Stimulated activated CD8-positive, alpha-beta memory T cell treated with anti-CD3 and anti-CD28 coated beads, Interleukin-7, amount 100 ng/mL, for 24 hours (primary cell): ENCODE data around the gene SDC1.
"Not testable (repeated sequence)": the region's sequence is repeated elsewhere in the genome, so short reads cannot be mapped to it uniquely, and the experiment has no call there.

Source experiments
- DNase-seq: peaks from one replicate; pipeline ENCODE4 v3.0.0-alpha.2; 2020; ENCODE audit warnings: low read depth

The SDC1 gene

DNA sequence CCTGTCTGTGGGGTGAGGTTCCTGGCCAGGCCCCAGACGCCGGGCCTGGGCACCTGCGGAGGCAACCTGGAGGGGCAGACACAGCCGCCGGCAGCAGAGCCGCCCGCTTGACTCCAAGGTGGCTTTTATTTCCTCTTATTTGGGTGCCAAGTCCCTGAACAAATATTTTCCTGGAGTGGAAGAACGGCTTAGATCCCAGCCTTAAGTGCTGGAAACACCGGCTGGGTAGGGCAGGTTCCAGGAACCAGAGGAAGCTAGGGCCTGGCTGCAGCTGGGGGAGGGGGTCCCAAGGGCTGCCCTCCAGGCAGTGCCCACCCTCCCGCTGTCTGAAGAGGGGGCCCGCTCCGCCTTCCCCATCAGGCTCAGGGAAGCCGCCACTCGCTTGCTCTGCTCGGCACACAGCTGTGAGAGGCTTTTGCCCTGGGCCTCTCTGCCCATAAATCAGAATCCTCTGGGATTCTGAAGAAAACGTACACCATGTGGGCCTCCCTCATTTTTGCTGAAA, 28.2 kb downstream of the SDC1 start:
- DNase-seq: no peak

DNA sequence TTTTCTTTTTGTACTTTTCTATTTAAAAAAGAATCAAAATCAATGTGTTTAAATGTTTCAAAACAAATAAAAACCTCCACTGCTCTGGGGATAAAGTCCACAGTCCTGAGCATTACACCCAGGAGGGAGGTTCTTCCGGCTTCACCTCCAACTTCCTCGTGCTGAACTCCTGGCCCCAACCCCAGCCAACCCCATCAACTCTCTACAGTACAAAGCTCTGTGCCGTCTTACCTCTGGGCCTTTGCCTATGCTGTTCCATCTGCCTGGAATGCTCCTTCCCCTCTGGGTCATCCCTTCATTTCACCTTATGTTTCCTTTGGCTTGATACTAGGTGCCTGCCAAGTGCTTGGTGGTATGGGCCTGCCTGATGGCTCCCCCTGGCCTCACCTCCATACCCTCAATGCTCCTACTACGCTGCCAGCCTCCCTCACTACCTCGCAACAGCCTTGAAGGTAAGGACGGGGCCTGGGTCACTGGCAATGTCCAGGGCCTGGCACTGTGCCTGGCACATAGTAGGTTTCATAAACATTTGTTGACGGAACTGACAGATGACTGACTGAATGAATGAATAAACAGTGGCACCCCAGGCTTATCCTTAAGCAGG, 28.8 kb downstream of the SDC1 start:
- DNase-seq: no peak

DNA sequence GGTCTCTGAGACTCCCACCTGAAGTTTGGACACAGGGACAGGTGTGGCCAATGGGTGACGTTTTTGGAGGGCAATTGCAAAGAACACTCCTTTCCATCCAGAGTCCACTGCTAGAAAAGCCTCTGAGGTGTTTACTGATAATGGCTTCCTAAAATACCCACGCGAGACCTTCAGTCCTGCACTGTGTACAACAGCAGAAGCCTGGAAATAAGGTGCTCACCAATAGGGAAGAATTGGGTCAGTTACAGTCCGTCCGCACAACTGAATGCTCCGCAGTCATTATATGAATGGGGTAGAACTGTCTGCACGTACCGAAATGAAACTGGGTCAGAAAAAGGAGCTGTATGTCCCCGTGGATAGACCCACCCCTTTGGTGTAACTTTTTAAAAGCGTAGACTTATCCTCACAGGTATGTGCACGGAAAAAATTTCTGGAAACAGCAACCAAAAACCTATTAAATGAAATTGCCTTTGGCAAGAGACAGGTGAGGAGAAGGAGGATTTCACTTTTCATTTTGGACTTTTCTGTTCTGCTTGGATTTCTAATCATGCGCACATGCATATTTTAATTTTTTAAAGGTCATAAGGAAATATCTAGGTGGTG, 29.4 kb downstream of the SDC1 start:
- DNase-seq: no peak

DNA sequence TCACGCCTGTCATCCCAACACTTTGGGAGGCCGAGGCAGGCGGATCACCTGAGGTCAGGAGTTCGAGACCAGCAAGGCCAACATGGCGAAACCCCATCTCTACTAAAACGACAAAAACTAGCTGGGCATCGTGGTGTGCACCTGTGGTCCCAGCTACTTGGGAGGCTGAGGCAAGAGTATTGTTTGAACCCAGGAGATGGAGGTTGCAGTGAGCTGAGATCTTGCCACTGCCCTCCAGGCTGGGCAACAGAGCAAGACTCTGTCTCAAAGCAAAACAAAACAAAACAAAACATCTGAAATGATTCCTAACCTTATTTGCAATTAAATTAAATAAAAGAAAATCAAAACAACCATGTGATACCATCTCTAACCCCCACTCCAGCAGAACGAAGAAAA, 29.9 kb downstream of the SDC1 start:
- not testable (repeated sequence) for DNase-seq

DNA sequence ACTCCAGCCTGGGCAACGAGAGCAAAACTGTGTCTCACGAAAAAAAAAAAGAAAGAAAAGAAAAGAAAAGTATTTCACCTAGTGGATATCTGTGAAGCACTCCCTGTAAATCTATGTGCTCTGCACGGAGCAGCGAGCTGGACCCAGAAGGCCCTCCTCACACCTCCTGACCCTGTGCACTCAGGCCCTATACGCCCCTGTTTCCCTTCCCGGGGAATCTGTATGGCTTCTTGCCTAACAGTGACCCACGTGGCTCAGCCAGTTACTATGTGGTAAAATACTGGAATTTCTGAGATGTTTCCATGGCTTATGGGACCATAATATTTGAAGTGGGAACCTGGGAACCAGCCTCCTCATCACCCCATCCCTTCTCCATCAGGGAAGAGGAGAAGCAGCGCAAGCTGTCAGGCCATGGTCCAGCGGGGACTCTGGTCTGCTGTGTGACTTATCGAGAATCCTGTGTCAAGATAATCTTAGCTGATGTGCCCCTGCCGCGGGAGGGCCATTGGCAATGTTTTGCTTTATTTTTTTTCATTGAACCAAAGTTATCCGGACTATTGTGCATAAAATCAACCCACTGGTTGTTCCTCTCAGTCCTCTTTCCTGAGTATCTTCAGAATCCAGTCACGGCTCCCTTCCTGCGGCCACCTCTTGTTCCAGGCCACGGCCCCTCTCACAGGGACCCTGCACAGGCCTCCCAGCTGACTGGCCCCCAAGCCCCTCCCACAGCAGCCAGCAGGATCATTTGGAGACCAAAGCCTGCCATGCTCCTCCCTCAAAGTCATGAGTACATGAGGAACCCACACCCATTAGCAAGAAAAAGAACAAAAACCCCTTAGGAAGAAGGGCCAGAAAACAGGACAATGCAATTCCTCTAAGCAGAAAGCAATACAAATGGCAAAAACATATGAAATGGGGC, 30.6 kb downstream of the SDC1 start:
- DNase-seq: no peak

DNA sequence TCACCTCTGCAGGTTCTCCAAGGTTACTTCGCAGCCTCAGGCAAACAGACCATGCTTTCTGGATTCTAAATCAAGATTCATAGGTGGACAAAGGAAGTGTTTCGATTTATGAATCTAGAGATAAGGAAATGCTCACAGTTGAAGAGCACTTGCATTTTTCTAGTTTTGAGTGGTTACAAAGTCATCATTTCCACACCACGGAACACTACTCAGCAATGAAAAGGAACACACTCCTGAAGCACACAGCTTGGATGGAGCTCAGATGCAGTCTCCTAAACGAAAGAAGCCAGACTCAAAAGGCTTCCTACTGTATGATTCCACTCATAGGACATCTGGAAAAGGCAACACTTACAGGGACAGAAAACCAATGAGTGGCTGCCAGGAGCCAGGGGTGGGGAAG, 31.7 kb downstream of the SDC1 start:
- no peak for DNase-seq

DNA sequence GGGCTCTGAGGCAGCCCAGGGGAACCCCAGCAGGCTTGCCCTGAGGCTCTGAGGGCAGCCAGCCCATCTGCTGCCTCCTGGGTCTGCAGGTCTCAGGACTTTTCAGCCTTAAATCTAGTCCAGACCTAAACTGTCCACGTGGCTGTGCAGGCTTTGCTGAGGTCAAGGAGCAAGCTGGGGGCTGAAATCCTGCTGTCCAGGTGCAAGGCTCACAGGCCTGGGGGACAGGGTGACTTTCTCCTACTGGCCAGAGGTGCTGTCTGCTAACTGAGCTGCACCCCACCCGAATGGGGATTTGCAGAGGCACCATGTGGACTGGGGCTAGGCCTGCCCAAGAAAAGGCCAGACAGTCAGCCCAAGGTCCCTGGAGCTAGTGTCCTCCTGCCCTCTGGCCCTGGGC, 32.1 kb downstream of the SDC1 start:
- no peak for DNase-seq

DNA sequence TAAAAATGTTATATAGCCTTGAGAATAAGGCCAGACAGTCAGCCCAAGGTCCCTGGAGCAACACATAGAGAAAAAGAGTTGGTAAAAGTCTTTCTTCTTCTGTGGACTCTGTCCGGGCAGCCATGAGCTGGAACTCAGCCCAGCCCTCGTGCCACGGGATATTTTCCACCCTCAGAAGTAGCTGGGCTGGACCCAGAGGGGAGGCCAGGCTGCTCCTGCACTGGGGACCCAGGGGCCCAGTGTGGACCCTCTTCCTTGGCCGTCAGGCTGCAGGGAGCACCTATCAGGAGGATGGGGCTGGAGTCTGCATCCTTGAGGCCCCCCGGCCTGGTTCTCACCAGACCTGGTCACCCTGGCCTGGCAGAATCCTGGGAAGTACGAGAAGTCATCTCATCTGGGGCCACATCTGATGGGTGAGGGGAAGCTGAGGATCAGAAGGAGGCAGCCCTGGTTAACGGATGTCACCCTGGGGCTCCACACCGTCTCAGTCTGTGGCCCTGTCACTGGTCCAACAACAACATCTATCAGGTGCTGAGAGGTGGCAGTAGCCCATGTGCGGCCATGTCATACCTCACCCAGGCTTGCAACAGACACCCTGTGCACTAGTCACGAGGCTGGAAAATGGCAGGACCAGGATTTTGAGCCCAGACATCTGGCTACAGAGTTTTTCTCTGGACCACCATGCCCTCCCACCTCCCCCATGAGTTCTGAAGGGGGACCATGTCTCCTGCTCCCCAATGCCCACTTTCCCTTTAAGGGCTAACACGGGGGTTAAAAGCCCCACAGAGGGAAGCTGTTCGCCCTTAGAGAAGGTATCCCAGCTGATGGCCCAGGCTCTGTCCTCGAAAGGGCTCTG, 33.0 kb downstream of the SDC1 start:
- DNase-seq: no peak

DNA sequence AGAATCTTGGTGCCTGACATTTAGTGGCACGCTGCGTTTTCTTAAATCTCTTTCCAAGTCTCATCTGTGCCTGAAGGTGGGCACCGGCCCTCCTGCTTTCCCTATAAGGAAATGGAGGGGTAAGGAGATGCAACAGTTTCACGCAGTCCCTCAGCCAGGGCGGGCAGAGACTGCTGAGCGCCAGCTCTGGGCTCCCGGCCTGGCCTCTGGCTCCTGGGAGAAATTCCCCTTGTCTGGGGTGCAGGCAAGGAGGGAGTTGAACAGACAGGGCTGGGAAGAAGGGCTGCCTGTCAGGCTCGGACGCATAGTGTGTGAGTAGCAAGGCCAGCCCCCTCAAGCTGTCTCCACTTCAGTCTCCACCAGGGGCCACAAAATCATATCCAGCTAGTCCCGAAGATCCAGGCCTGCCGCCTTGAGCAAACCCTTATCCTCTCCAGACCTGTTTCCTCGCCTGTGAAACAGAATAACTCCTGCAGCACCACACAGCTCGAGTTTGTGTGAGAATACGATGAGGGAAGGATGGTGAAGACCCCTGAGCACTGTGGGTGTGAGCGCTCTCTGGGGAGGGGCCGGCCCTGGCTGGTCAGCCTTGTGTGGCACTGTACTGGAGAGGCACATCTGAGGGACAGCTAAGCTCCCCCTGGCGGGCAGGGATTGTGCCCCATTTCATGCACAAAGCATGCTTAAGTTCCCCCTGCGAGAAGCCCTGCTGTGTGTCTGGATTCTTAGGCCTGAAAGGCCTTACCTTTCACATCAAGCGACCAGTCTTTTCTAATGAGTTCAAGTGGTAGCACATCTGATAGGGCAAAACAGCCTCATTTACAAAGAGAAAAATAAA, 33.8 kb downstream of the SDC1 start:
- DNase-seq: no peak

DNA sequence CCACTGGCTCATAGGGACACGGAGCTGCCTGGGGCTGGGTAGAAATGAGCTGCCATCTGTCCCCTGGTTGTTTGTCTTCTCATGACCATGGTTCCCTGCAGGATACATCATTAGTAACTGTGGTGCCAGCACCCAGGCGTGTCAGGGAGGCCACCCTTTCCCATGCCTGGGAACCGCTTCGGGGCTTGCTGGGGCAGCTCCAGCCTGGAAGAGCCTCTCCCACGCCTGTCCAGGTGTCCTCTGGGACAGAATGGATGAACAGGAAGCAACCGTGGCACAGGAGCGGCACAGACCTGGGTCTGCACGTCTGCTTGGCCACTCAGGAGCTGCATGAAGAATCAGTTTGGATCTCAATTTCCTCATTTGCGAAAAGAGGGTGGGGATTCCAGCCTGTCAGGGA, 34.8 kb downstream of the SDC1 start:
- DNase-seq: no peak

DNA sequence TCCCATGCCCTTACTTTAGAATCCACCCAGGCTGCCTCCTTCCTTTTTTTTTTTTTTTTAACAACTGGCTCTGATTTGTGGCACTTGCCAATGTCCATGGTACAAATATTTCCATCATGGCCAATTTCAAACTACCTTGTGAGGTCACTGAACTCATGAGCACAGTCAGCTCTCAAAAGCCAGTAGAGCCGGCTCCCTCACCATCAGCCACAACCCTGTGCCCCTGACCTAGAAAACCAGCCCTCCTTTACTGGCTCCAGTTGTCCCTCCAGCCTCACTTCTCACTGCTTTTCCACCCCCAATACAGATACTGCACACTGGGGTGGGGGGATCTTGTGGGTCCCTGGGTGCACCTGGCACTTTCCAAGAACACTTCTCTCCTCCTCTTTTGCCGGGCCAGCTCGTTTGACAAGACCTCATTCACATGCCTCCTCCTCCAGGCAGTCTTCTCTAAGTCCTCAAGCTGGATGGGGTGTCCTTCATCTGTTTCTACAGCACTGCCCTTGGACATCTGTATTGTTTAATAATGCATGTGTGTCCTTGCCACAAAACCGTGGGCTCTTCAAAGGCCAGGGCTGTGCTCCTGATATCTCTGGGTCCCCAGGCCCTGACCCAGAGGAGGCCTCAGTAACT, 35.5 kb downstream of the SDC1 start:
- DNase-seq: no peak

DNA sequence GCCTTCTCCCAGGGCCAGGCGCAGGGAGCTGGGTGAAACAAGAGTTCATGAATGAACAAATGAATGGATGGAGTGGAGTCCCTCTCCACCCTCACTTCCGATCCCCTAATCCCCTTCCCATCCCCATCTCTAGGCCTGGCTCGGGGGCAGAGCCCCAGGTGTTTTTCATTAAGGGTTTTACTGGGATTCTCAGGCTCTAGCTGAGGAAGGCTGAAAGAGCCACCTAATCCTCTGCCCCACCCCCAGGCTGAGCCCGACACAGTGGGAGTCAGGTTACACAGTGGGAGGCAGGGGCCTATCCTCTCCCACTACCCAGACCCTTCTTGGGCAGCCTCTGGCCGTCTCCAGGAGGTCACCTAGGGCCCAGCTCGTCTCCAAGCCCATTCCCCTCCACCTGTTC, 36.1 kb downstream of the SDC1 start:
- no peak for DNase-seq

DNA sequence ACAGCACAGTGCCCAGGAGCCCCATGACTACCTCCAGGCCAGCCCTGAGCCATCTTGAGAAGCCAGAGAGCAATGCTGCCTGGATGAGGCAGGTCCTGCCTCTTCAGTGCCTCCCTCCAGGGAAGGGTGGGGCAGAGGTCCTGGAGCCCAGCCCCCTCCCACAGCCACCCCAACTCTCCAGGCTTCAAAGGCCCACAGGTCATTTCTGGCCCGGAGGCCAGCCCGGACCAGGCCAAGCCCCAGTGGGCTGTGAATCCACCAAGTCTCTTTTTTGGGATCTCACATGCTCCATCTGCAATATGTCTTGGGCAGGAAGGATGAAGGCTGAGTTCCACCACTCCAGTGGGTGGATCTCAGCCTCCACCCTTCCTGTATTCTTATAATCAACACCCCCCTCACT, 36.7 kb downstream of the SDC1 start:
- DNase-seq: no peak

DNA sequence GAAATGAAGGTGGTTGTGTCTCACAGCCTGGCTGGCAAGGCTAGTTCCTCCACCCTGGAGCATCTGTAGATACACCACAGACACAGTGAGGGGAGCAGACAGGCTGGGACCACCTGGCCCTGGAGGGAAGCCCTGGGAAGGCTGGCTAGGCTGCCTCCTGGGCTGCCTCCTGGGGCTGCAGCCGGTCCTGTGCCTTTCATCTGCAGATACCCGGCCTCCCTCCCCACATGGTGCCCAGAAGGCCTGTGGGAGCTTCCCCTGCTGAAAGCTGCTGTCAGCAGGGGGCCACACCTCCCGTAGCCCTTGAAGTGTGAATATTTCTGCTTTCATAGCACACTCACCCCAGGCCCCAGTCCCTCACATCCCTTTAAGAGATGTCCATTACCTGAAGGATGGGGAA, 37.6 kb downstream of the SDC1 start:
- no peak for DNase-seq

DNA sequence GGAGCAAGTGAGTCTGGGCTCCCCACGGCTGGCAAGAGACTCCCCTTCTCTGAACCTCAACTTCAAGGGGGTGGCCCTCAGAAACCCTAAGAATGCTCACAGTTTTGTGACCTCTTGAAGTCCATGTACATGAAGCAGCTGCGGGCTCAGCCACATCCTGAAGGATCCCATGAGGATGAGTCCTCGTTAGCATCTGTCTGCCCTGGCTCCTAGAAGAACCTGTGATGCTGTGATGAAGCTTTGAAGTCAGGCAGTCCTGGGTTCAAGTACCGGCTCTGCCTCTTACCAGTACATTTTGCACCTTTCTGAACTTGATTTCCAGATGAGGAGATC, 38.1 kb downstream of the SDC1 start:
- no peak for DNase-seq

DNA sequence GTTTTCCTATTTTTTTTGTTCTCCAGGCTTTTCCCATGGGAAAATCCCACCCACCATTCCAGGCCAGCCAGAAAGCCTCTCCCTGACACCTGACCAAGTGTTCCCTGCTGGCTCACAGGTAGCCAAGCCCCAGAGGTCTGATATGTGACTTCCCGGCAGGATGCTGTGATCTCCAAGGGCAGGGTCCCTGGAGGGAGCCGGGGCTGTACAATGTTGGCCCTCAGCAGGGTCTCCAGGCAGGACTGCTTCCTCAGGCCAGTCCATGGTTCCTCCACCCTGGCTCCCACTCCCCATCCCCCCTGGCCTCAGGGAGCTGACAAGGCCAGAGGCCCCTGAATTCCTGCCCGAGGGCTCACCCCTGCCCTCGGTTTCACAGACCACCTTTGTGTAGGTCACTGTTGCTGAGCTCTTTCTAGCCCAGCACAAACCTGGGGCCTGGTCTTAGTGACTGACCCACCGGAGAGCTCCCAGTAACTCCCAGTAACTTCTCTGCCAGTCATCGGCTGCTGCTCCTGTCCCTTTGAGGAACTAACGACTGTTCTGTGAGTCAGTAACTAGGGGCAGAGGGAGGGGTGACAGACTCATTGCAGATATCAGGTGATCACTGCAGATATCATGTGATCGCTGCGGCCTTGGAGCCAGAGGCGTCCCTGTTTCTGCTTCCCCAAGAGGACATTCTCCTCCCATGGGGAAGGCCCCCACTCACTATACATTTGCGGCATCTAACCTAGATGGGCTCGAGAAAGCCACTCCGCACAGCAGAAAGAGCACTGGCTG, 38.7 kb downstream of the SDC1 start:
- DNase-seq: no peak

DNA sequence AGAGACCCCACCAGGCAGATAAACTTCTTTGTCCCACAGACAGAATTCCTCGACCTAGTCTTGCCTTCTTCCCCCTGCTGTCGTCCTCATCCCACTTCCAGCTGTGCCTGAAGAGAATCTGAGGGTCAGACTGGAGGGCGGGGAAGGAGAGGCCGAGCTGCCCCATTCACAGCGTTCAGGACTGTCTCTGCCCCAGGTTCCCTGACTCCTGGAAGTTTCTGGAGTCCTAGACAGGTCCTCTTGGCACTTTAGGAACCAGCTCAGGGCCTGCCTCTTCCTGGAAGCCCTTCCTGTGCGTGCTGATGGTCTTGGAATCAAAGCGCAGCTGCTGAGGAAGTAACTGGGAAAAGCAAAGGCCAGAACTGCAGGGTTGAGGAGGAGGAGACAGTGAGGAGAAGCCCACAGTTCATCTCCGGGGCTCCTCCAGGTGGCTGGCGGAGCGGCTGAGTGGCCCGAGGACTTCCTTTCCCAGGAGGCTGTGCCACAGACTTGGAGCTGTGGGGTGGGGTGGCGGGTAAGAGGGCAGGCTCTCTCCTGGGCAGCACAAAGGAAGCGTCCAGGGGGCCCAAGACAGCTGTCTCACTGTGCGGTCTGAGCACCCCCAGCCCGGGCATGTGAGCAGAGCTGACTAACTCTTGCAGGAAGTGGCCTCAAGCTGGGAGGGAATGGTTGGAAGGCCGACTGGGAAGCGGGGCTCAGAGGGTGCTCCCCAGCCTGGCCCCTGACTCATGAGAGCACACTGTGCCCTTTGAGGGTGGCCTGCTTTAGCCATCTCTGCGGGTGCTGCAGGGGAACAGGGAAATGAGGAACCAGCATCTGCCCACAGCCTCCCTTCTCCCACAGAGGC, 39.5 kb downstream of the SDC1 start:
- no peak for DNase-seq

DNA sequence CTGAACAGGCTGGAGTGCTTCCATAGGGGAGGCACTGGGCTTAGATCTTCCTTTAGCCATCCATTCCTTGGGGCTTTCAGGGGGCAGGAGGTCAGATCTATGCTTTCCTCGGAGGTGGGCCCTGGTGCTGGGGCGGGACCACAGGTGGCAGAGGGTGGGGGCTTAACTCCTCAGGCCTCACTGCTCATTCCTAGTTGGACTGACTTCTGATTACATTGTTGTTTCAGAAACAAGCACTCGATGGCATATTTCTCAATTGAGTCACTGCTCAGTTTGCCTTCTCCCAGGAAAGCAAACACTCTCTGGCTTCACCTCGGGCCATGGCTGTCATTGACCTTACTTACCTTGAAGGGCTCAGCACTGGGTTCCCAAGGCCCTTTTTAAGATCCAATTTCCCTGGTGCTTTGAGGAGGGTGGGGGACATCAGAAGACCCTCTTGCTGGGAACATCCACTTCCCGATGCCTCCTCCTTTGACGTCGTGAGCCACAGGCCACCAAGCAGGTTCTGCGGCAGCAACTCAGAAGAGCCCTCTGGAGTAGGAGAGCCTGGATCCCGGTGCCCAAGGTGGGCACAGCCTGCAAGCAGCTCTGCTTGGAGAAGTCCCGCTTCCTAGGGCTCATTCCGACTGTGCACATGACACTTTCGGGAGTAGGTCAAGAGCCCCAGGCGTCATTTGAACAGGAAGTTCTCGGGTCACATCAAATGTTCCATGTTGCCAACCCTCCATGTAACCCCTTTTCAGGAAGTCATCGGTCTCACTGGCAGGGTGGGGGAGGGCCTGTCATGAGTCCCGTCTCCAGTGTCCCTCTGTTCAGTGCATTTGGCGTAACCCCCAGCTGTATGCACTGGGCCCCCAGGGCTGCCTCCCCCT, 40.6 kb downstream of the SDC1 start:
- no peak for DNase-seq
